Measurements from ENCODE around the gene PRDX6. TPM values are rescaled to one million over a fixed set of nuclear protein-coding genes. Genes with fewer than 3 reads are reported as not detected.

Gene PRDX6
- total RNA-seq, 1 donor from 2014 or later, result 520 TPM

GRCh38 chr1:173502104-173502503, 25.0 kb downstream of the PRDX6 start:
- Histone ChIP-seq H3K4me1 (ENCODE audit: insufficient read depth, low read length) (peaks cover 2% of the 10 kb centered on the region), H3K9me3 (ENCODE audit: insufficient read depth, low read depth, low read length) (no peaks in the 10 kb centered on the region), H3K4me2 (ENCODE audit: low read length) (no peak overlapping the region), H3K36me3 (ENCODE audit: insufficient read depth, low read length) (no peaks in the 10 kb centered on the region), H3K27ac (ENCODE audit: low read depth, low read length) (no peak overlapping the region), H2AFZ (ENCODE audit: low read depth, low read length) (no peak overlapping the region), H3K27me3 (ENCODE audit: insufficient read depth, low read length) (no peaks in the 10 kb centered on the region), H4K20me1 (ENCODE audit: insufficient read depth, low read length) (no peaks in the 10 kb centered on the region), H3K4me3 (ENCODE audit: insufficient read depth, low read depth, low read length) (no peak overlapping the region), H3K9ac (ENCODE audit: low read length) (no peak overlapping the region), H3K79me2 (ENCODE audit: insufficient read depth, low read length) (no peaks in the 10 kb centered on the region)
- FAIRE-seq, result no peak
- Mint-ChIP-seq H3K27me3 (ENCODE audit: low read depth, unreplicated experiment) (peaks cover 1% of the 10 kb centered on the region), H3K27ac (ENCODE audit: unreplicated experiment) (no peak overlapping the region), H3K4me1 (ENCODE audit: low read depth, unreplicated experiment) (peaks cover 8% of the 10 kb centered on the region), H3K4me3 (ENCODE audit: unreplicated experiment) (no peak overlapping the region), H3K36me3 (ENCODE audit: low read depth, unreplicated experiment) (no peaks in the 10 kb centered on the region), H3K9me3 (ENCODE audit: unreplicated experiment) (peaks cover 1% of the 10 kb centered on the region)
- DNase-seq (ENCODE audit: low read depth), result no peak
- TF ChIP-seq EZH2 (IDR thresholded peaks at IDR 0.05; ENCODE audit: insufficient read depth, low read length), result no peak
- TF ChIP-seq, protein P1, sequence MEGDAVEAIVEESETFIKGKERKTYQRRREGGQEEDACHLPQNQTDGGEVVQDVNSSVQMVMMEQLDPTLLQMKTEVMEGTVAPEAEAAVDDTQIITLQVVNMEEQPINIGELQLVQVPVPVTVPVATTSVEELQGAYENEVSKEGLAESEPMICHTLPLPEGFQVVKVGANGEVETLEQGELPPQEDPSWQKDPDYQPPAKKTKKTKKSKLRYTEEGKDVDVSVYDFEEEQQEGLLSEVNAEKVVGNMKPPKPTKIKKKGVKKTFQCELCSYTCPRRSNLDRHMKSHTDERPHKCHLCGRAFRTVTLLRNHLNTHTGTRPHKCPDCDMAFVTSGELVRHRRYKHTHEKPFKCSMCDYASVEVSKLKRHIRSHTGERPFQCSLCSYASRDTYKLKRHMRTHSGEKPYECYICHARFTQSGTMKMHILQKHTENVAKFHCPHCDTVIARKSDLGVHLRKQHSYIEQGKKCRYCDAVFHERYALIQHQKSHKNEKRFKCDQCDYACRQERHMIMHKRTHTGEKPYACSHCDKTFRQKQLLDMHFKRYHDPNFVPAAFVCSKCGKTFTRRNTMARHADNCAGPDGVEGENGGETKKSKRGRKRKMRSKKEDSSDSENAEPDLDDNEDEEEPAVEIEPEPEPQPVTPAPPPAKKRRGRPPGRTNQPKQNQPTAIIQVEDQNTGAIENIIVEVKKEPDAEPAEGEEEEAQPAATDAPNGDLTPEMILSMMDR (IDR thresholded peaks at IDR 0.05; ENCODE audit: insufficient read depth, low read depth, low read length), result no peak

DNA sequence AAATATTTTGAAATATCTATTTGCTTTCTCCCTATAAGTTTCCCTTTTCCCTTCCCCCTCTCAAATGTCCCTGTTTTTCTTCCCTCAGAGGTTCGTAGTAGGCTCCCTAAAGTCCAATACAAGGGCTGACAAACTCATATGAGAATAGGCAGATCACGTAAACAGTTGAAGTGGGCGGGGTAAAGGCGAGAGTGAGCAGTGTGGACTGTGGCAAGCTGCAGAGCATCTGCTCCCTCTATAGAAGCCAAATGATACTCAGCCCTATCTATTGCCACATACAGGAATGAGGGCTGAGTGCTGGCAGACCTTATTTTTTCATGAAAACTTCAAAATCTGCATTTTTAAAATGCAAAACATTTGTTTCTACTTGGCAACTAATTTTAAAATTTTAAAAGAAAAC, 26.3 kb downstream of the PRDX6 start:
- Mint-ChIP-seq H3K9me3 (ENCODE audit: unreplicated experiment) (peaks cover 1% of the 10 kb centered on the region), H3K27ac (ENCODE audit: unreplicated experiment) (no peak overlapping the region), H3K36me3 (ENCODE audit: low read depth, unreplicated experiment) (no peaks in the 10 kb centered on the region), H3K4me3 (ENCODE audit: unreplicated experiment) (no peak overlapping the region), H3K27me3 (ENCODE audit: low read depth, unreplicated experiment) (peaks cover 1% of the 10 kb centered on the region), H3K4me1 (ENCODE audit: low read depth, unreplicated experiment) (peaks cover 19% of the 10 kb centered on the region)
- no peaks in the 10 kb centered on the region for H4K20me1 ChIP-seq (ENCODE audit: insufficient read depth, low read length)
- H3K4me3 ChIP-seq (ENCODE audit: insufficient read depth, low read depth, low read length), result no peak overlapping the region
- H3K27me3 ChIP-seq (ENCODE audit: insufficient read depth, low read length), result no peaks in the 10 kb centered on the region
- no peak overlapping the region for H3K27ac ChIP-seq (ENCODE audit: low read depth, low read length)
- FAIRE-seq (no peak), DNase-seq (ENCODE audit: low read depth) (no peak)
- H3K4me2 ChIP-seq (ENCODE audit: low read length), result no peak overlapping the region
- no peak overlapping the region for H2AFZ ChIP-seq (ENCODE audit: low read depth, low read length)
- no peak overlapping the region for H3K9ac ChIP-seq (ENCODE audit: low read length)
- TF ChIP-seq, protein P1 (IDR thresholded peaks at IDR 0.05; ENCODE audit: insufficient read depth, low read depth, low read length), result no peak
- no peak for TF ChIP-seq EZH2 (IDR thresholded peaks at IDR 0.05; ENCODE audit: insufficient read depth, low read length)
- no peaks in the 10 kb centered on the region for H3K36me3 ChIP-seq (ENCODE audit: insufficient read depth, low read length)
- H3K4me1 ChIP-seq (ENCODE audit: insufficient read depth, low read length), result peaks cover 10% of the 10 kb centered on the region
- H3K79me2 ChIP-seq (ENCODE audit: insufficient read depth, low read length), result no peaks in the 10 kb centered on the region
- no peaks in the 10 kb centered on the region for H3K9me3 ChIP-seq (ENCODE audit: insufficient read depth, low read depth, low read length)

DNA sequence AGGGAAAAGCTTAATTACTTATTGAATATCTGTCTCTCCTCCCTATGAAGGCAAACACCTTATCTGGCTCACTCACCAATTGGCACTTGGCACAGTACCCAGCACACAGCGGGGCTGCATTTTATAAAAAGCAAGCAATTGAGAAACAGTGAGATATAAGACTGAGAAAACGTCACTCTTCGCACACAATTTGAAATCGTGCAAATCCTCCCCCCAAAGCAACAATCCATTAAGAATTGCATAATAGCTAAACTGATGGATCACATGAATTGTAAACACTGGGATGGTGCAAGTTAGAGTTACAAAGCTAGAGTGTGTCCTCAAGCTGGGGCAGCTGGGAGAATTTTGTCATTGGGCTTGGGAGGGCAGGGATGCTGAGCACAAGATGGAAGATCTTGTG, 27.1 kb downstream of the PRDX6 start:
- Mint-ChIP-seq H3K4me3 (ENCODE audit: unreplicated experiment) (no peak overlapping the region), H3K27me3 (ENCODE audit: low read depth, unreplicated experiment) (peaks cover 1% of the 10 kb centered on the region), H3K4me1 (ENCODE audit: low read depth, unreplicated experiment) (peaks cover 20% of the 10 kb centered on the region), H3K27ac (ENCODE audit: unreplicated experiment) (no peak overlapping the region), H3K9me3 (ENCODE audit: unreplicated experiment) (peaks cover 1% of the 10 kb centered on the region), H3K36me3 (ENCODE audit: low read depth, unreplicated experiment) (no peaks in the 10 kb centered on the region)
- Histone ChIP-seq H3K27me3 (ENCODE audit: insufficient read depth, low read length) (no peaks in the 10 kb centered on the region), H3K36me3 (ENCODE audit: insufficient read depth, low read length) (no peaks in the 10 kb centered on the region), H4K20me1 (ENCODE audit: insufficient read depth, low read length) (no peaks in the 10 kb centered on the region), H3K4me1 (ENCODE audit: insufficient read depth, low read length) (peaks cover 10% of the 10 kb centered on the region), H3K27ac (ENCODE audit: low read depth, low read length) (no peak overlapping the region), H3K4me3 (ENCODE audit: insufficient read depth, low read depth, low read length) (no peak overlapping the region), H2AFZ (ENCODE audit: low read depth, low read length) (no peak overlapping the region), H3K4me2 (ENCODE audit: low read length) (no peak overlapping the region), H3K9ac (ENCODE audit: low read length) (no peak overlapping the region), H3K9me3 (ENCODE audit: insufficient read depth, low read depth, low read length) (no peaks in the 10 kb centered on the region), H3K79me2 (ENCODE audit: insufficient read depth, low read length) (no peaks in the 10 kb centered on the region)
- no peak for TF ChIP-seq EZH2 (IDR thresholded peaks at IDR 0.05; ENCODE audit: insufficient read depth, low read length)
- TF ChIP-seq, protein P1 (IDR thresholded peaks at IDR 0.05; ENCODE audit: insufficient read depth, low read depth, low read length), result no peak
- no peak for FAIRE-seq
- no peak for DNase-seq (ENCODE audit: low read depth)

All from astrocyte (in vitro differentiated cells and primary cell).